ENCODE measurements around the gene GPC1.
A peak's percentile ranks its signal among the peaks of the same experiment; 100 is the strongest.
"Not testable (repeated sequence)": the region's sequence is repeated elsewhere in the genome, so short reads cannot be mapped to it uniquely, and the experiment has no call there.

The GPC1 gene

GRCh38 chr2:240435457-240435947 is at the start of gene GPC1:
GPC1 (plus strand) TSS chr2:240435663; CDS start chr2:240435919, 256 bp downstream.
- DNase-seq (ENCODE audit: low read depth), result peak; percentile 38

- DNase-seq (ENCODE audit: low read depth), result no peak
These were observed 49.1 kb upstream of the GPC1 start for GRCh38 chr2:240386326-240386725.

- DNase-seq (ENCODE audit: low read depth), result not testable (repeated sequence)
These were observed 48.7 kb upstream of the GPC1 start for GRCh38 chr2:240386743-240387142.

GRCh38 chr2:240387325-240387668 is 48.2 kb upstream of the GPC1 start:
- DNase-seq (ENCODE audit: low read depth), result no peak

GRCh38 chr2:240387669-240388358 is 47.6 kb upstream of the GPC1 start:
- no peak for DNase-seq (ENCODE audit: low read depth)

- DNase-seq (ENCODE audit: low read depth), result no peak
These were observed 46.8 kb upstream of the GPC1 start for GRCh38 chr2:240388471-240389301.

GRCh38 chr2:240389302-240389805 is 46.1 kb upstream of the GPC1 start:
- DNase-seq (ENCODE audit: low read depth), result no peak

GRCh38 chr2:240390091-240391073 is 45.1 kb upstream of the GPC1 start:
- no peak for DNase-seq (ENCODE audit: low read depth)

- no peak for DNase-seq (ENCODE audit: low read depth)
These were observed 44.1 kb upstream of the GPC1 start for GRCh38 chr2:240391111-240392051.

GRCh38 chr2:240392084-240392947 is 43.1 kb upstream of the GPC1 start:
- DNase-seq (ENCODE audit: low read depth), result no peak

GRCh38 chr2:240392948-240393830 is 42.3 kb upstream of the GPC1 start:
- DNase-seq (ENCODE audit: low read depth), result no peak

GRCh38 chr2:240393831-240394410 is 41.5 kb upstream of the GPC1 start:
- no peak for DNase-seq (ENCODE audit: low read depth)

GRCh38 chr2:240394549-240394948 is 40.9 kb upstream of the GPC1 start:
- DNase-seq (ENCODE audit: low read depth), result no peak

- no peak for DNase-seq (ENCODE audit: low read depth)
These were observed 40.0 kb upstream of the GPC1 start for GRCh38 chr2:240395448-240395847.

- DNase-seq (ENCODE audit: low read depth), result no peak
These were observed 39.4 kb upstream of the GPC1 start for GRCh38 chr2:240395896-240396622.

- DNase-seq (ENCODE audit: low read depth), result no peak
These were observed 38.6 kb upstream of the GPC1 start for GRCh38 chr2:240396623-240397541.

GRCh38 chr2:240397542-240397916 is 37.9 kb upstream of the GPC1 start:
- no peak for DNase-seq (ENCODE audit: low read depth)
